Measurements from ENCODE around the gene RASSF6.
"Not testable (repeated sequence)": the region's sequence is repeated elsewhere in the genome, so short reads cannot be mapped to it uniquely, and the experiment has no call there.

Gene RASSF6

DNA sequence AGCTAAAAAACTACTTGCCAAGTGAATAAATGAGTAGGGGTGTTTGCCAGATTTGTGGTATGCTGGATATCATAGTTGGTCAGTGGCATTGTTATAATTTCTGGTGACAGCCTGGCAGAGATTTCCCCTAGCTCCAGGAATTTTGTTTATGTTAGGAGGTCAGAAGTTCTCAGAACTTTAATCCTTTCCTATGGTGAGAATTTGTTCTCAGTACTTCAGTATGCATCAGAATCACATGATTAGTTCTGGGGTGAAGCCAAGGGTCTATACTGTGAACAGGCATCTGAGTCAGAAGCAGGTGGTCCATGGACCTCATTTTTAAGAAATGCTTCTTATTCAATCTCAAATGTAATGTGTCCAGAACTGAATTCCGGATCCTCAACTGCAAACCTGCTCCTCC lies 10.5 kb downstream of the RASSF6 start:
- no peak for DNase-seq (ENCODE audit: low spot score)

DNA sequence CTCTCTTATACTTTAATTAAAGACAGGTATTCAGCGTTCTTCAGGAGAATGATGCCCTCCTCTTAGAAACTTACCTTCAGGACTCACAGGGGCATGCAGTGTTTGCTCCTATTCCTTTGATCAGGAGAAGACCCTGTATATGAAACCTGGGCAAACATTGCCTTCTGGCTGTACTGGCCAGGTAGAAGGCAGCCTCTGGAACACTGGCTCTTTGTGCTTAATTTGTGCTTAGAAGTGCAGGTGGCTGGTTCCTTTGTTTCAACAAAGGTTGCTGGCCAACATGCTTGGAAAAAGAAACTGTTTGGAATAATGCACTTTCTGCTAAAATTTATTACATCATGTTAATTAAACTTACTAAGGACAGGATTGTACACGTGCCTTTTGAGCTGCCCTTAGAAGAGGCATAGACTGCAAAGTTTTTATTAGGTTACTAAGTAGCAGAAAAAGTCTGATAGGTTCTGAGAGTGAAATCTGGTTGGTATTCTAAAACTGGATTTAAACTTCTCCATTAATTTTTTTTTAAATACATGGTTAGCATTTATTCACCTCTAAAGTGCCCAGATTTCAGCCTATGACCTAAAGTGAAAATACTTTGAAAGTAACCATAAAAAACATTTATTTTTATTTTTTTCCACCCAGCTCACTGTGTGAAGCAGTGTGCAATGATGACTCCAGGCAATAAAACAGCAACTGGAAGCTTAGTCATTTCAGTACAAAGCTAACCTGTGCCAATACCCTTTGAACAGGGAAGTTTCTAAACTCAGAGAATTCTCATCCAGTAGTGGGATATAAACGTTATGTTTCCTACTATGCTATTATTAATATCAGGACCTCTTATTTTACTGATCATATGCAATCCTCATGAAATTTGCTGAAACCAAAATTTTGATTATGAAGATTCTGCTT lies 11.3 kb downstream of the RASSF6 start:
- no peak for DNase-seq (ENCODE audit: low spot score)

DNA sequence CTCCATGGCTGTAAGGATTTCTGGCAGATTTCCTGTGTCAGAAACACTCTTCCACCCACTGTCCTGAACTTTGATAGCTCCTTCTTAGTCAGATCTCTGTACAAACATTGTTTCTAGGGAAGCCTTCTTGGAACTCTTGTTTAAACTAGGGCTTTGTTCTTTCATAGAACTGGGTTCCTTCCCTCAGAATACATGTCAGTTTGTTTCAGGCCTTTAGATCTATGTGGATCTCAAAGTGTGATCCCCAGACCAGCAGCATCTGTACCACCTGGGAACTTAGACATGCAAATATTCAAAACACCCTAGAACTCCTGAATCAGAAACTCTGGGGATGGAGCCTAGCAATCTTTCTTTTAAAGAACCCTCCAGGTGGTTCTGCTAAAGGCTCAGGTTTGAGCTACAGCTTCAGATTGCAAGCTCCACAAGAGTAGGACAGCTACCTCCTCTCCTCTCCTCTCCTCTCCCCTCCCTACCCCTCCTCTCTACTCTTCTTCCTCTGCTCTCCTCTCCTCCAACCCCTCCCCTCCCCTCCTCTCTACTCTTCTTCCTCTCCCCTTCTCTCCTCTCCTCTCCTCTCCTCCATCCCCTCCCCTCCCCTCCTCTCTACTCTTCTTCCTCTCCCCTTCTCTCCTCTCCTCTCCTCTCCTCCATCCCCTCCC lies 12.7 kb downstream of the RASSF6 start:
- DNase-seq (ENCODE audit: low spot score): peak; percentile 23

DNA sequence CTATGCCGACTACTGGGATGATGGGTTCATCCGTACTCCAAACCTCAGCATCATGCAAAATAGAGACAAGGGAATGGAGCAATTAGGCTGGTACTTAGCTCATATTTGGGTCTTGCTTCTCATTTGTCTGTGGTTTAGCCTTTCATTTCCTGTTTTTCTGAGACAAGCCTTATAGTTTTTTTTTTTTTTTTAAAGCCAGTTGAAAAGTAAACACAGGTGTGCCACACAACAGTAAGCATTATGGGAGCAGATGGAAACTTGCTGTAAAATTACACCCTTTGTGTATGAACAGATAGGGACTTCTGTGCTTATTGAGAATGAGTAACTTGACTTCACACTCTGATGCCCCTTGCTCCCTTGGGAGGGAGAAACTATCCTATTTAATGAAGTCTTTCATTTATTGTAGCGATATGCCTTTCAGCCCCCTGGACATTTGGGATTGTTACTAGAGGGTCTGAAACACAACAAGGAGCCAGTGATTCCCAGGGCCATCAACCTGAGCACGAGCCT lies 13.7 kb downstream of the RASSF6 start:
- DNase-seq (ENCODE audit: low spot score): peak; percentile 66

DNA sequence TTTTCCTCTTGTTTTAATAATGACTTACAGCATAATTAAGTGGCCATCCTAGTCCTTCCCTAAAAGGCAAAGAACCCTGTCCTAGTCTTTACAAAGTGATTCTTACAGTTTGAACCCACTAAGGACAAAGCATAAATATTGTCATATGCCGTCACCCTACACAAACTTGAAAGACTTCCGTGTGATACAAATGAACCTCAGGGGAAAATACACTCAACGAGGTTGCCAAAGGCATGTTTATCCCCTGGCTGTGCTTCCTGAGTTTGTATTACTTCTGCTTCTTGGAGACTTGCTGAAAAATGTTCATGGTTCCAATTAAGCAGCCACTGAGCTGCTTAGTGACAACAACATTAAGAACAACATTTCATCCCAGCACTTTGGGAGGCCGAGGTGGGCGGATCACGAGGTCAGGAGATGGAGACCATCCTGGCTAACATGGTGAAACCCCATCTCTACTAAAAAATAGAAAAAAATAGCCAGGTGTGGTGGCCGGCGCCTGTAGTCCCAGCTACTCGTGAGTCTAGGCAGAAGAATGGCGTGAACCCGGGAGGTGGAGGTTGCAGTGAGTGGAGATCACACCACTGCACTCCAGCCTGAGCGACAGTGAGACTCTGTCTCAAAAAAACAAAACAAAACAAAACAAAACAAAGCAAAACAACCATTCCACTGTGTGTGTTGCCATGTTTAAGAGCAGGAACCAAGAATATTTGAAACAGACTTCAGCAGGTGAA lies 16.2 kb downstream of the RASSF6 start:
- DNase-seq (ENCODE audit: low spot score): peak; percentile 27

DNA sequence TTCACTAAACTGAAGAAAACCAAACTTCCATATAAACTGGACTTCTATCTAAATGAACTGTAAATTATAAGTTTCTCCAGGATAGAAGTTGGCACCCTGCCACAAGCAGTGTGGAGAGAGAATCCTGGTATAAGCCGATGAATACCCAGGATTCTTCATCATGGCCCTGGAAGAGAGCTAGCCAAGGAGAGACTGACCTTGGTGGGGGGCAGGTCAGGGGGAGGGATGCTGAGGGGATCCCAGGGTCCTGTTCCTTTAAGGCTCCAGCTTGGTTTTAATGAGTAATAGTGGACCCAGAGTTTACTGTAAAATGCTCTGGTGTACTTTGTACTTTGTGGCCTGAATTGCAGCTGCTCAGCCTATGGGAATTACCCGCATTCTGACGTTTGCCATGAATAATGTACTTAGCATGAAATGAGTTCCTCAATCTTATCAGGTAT lies 16.9 kb downstream of the RASSF6 start:
- DNase-seq (ENCODE audit: low spot score): peak; percentile 17

DNA sequence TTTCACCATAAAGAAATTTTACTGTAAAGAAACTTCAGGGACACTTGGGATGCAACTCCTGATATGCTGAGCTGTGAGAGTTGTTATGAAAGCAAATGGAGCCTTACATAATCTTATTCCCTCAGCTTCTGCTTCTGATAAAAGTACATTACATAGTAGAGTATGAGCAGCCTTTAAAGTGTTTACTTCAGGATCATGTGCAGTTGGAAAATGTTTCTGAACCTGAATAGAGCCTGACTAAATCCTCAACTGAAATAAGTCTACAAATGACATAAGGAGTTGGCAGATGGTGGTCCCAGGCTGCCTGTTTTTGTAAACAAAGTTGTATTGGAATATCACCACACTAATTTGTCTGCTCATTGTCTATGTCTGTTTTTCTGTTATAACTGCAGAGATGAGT lies 19.3 kb downstream of the RASSF6 start:
- no peak for DNase-seq (ENCODE audit: low spot score)

DNA sequence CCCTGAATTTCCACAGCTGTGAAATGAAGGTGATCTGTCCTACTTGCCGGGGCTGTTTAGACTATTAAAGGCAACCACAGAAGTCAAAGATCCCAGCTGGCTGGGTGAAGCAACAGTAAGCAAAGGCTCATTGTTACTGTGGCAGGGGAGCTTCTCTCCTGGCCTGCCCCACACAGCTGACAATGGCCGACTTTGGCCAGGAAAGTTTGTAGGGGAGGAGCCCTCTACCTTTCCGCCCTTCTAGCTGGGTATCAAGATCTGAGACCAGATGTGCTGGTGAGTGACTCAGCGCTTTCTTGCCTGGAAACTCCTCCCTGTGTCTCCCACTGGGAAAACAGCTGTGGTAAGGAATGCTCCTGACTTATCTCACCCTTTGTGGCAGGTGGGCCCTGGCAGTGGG lies 21.1 kb downstream of the RASSF6 start:
- DNase-seq (ENCODE audit: low spot score): no peak

DNA sequence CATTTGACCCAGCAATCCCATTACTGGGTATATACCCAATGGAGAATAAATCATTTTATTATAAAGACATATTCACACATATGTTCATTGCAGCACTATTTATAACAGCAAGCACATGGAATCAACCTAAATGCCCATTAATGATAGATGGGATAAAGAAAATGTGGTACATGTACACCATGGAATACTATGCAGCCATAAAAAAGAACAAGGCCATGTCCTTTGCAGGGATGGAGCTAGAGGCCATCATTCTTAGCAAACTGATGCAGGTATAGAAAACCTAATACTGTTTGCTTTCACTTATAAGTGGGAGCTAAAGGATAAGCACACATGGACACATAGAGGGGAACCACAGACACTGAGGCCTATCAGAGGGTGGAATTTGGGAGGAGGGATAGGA lies 22.6 kb downstream of the RASSF6 start:
- DNase-seq (ENCODE audit: low spot score): no peak

DNA sequence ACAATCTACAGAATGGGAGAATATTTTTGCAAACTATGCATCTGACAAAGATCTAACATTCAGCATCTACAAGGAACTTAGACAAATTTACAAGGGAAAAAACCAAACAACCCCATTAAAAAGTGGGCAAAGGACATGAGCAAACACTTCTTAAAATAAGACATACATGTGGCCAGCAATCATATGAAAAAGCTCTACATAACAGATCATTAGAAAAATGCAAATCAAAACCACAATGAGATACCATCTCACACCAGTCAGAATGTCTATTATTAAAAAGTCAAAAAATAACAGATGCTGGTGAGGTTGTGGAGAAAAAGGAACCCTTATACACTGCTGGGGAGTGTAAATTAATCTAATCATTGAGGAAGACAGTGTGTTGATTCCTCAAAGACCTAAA lies 23.1 kb downstream of the RASSF6 start:
- DNase-seq (ENCODE audit: low spot score): not testable (repeated sequence)

DNA sequence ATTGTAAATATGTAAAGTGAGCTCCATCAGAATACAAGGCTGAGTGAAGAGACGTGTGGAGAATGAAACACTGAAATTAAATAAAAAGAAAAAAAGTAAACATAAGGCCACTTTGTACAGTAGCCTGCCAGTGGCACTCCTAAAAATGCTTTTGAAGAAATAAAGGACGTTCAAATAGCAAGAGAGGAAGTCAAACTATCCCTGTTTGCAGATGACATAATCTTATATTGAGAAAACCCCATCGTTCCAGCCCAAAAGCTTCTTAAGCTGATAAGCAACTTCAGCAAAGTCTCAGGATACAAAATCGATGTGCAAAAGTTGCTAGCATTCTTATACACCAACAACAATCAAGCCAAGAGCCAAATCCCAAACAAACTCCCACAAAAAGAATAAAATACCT lies 24.2 kb downstream of the RASSF6 start:
- DNase-seq (ENCODE audit: low spot score): no peak

DNA sequence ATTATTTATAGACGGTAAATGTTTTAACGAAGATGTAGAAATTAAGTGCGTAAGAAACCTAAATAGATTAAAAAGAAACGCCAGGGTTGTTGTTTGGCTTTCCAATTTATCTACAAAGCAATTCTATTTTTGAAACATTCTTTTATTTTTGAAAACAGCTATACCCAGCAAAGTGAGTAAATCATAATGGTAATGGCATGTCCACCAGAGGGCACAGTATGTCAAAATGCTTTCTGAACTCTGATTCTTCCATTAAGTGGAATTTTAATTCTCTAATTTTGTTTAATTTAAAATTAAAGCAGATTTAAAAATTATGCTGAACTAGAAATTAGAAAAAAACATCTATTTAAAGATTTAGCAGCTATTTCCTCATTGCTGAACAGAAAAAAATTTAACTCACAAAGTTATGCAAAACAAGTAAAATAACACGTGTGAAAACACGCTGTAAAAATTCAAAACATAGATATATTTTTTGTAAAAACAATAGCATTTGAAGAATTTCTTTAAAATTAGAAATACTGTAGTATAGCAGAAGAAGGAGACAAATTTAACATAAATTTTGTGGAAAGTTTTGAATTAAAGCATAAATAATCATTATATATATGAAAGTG lies 26.5 kb downstream of the RASSF6 start:
- DNase-seq (ENCODE audit: low spot score): no peak

DNA sequence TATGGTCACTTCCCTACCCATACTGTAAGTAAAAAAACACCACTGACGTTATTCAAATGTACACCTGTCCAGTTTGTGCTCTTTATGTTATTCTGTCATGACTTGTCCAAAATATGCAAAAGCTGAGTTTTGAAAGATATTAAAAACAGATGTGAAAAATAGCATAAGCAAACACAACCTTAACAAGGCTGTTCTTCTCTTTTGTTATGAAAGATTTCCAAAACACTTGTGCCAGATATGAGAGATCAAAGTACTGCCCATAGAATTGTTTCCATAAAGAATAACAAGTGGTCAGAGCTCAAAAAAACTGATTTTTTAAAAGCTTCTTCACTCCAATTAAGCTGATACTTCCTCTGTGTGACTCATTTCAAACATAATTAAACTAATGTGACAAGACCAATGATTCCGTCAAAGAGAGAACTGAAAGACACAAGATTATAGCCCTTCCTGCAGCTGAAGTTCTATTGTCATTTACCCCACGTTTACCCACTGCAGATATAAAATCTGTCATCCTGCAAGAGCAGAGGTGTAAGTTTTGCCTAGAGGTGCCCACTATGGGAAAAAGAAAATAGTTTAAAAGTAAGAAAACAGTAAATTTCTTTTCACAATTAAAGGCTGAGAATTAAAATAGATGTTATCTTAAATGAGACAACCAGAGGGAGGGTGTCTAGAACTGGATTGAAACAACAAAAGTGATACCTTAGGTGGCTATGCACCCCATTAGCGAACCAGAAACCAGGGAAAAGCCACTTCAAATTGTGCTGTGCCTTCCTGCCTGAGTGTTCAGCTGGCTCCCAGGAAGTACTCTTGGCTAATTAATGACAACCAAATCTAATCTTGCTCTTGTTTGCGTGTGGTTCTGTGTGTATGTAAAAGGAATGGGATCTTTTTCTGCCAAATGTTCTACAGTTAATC lies 30.1 kb downstream of the RASSF6 start:
- peak; percentile 26 for DNase-seq (ENCODE audit: low spot score)

DNA sequence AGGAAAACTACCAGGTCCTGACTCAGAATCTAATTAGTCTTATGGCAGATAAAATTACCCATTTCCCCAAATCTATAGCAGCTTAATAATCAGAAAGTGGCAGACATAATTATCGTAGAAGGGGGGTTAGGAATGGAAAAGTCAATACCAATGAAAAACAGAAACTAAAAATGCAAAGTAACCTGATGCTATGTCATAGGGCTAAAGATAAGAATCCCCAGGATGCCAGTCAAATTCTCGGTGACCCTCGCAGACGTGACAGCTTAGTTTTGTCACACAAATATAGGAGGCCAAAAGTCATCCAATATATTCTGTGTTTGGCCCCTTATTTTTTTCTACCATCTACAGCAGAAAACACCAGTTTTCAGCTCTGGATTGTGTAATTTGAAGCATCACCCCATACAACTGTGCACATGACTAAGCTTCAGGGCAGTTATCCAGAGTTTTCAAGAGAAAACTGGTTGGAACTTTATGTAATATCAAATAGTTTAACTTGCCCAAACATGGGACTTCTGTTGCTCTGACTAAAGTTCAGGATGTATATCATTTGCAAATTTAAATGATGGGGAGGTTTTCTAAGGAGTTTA lies 30.9 kb downstream of the RASSF6 start:
- DNase-seq (ENCODE audit: low spot score): peak; percentile 22

DNA sequence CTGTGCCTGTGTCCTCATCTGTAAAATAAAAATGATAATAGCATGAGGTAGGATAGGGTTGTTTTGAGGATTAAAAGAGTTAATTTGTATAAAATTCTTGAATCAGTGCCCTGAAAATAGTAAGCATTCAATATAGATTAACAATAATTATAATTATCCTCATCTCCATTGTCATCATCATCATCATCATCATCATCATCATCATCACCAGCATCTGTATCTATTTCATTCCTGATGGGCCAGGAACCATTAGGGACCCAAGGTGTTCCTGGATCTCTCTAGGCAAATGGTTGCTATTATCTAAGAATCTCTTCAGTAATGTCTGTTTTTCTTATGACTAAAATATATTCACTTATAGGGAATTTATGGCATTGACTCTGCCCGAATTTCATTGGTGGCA lies 31.6 kb downstream of the RASSF6 start:
- DNase-seq (ENCODE audit: low spot score): no peak

DNA sequence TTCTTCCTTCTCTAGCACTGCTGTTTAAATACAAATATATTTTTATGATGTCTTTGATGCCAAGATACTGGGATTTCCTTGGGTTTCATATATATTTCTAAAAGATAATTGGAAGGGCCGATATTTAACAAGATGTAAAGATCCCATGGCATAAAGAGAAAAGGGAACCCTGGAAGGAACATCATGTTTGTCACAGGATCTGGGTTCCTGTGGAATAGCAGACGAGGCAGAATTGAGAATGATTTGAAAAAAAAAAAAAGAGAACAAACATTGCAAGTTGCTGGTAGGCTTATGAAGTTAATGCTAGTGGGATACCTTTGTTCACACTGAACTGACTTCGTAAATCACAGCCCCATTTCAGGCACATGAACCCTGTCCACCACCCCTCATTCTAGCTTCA lies 33.6 kb downstream of the RASSF6 start:
- DNase-seq (ENCODE audit: low spot score): no peak

DNA sequence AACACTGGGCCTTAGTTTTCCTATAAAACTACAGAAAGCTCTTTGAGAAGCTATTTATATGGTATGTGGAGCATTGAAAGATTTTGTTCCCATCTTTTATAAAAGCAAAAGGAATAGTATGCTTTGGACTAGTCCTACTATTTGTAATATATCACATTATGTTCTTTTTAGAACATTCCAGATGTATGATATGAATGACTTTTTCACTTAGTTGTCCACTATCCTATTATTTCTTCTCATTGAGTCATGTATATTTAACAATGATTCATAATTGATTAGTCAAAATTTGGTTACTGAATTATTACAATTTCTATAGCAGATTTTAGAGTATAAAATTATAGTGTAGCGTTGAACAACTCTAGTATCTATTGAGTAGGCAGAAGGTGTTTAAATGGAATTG lies 34.2 kb downstream of the RASSF6 start:
- no peak for DNase-seq (ENCODE audit: low spot score)

DNA sequence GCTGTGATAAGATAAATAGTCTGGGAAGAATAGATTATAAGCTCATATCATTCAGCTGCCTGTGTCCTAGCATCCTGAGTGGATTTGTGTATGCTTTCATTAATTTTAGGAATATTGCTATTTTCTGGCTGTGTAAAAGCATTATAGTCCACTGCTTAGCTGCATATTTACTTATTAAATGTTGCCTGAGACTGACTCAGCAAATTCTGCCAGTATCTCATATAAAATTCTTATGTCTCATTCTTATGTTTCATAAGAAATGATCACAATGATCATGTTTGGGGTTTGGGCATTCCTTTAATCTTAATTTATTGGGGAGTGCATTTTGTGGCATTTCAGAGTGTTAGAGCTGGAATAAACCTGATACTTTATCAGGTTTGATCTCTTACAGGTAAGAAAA lies 34.9 kb downstream of the RASSF6 start:
- no peak for DNase-seq (ENCODE audit: low spot score)

DNA sequence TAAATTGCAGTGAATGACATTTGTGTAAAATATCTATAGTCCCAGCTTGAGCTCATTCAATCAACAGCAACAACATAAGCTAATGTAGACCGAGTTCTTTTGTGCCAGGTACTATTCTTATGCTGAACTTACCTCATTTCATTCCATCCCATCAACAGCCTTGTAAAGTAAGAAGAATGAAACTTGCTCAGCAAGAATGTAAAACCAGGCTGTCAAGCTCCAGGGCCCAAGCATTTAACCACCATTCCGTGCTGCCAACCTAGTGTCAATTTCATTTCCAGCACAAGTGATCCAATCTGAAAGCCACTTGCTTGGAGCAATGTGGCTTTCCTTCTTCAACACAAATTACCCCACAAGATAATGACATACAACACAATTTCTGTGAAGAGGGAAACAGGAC lies 36.6 kb downstream of the RASSF6 start:
- DNase-seq (ENCODE audit: low spot score): no peak

DNA sequence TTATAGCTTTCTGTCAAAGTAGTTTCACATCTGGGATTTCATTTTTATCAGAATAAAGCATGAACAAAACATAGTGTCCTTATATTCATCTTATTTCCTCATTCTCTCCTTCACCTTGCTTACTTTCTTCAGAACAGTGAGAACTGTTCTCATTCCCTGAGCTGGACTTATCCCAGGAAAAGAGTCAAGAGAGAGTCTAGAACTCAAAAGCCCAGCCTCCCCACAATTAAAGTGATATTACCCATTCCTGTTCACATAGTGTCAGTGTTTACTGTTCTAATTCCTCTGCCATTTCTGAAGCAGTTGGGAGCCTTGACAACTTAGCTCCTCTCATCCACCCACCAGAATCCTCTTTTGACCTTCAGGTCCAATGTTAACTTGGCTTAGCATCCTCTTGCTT lies 42.9 kb downstream of the RASSF6 start:
- DNase-seq (ENCODE audit: low spot score): no peak

DNA sequence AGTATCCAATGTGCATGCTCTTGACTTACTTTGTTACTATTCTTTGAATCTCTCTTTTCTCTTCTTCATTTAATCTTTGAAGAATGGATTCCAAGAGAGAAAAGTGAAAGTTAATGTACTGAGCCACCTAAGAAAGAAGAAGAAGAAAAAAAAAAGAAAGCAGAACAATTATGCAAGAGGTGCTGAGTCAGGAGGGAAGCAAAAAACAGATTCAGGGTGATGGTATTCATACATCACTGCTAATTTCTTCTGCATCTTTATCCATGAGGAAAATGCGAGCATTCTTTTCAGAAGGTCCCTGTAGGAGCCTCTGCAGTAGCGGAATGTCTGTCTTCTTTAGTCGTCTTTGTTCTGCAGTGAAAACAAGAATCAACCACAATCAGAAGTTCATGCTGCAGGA lies 43.9 kb downstream of the RASSF6 start:
- no peak for DNase-seq (ENCODE audit: low spot score)
